HuH-7.5 (cell line): ENCODE results near the gene UTS2.

Source experiments
- DNase-seq: peaks from one replicate; pipeline ENCODE4 v3.0.0; 2011; ENCODE audit warnings: low spot score

The UTS2 gene, protein sequence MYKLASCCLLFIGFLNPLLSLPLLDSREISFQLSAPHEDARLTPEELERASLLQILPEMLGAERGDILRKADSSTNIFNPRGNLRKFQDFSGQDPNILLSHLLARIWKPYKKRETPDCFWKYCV

DNA sequence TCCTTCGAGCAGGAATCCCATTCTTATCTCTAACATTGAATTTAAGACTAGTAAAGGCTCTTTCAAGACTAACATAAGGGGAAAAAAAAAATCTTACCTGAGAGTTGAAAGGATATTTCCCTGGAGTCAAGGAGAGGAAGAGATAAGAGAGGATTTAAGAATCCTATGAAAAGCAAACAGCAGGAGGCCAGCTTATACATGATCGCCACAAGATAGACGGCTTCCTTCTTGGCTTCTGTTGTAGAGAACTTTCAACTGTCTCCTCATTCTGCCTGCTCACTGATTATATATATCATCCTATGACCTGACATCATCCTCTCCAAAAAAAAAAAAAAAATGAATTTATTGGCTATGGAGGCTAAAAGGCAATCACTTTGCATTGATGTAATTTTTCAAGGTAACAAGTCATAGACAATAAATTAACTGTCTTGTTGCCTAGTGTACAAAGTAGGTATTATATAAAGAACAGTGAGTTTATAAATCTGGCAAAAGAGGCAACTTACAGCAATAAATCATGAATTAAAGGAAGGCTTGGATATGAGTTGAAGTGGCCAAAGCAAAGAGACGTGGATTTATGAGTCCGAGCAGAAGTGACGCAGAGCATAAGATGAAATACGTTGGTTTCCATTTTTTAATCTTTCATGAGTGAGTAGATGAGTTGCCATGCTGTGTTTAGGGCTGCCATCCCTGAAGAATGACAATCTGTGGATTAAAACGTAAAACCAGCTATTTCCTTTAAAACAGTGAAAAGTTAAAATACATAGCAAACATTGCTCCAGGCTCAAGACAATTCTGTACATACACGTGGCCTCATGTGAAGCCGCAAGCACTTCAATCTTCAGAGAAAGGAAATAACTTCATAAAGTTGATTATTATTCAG lies at the start of gene UTS2:
Gene UTS2 (minus strand): TSS at position 262 of the 880 bp plus-strand sequence. CDS start 62 bp downstream, at position 200.
- no peak for DNase-seq

DNA sequence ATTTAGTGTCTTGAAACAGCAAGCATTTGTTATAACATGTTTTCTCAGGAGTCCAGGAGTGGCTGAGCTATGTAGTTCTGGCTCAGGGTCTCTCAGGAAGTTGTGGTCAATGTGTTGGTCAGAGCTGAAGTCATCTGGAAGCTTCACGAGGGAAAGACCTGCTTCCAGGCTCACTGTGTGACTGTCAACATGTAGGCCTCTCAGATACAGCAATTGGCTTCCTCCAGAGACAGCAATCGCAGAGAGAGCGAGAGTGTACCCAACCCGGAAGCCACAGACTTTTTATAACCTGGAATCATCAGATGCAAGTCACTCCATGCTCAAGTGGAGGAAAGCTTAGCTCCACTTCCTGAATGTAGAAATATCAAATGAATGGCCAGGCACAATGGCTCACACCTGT lies 46.9 kb upstream of the UTS2 start:
- no peak for DNase-seq

DNA sequence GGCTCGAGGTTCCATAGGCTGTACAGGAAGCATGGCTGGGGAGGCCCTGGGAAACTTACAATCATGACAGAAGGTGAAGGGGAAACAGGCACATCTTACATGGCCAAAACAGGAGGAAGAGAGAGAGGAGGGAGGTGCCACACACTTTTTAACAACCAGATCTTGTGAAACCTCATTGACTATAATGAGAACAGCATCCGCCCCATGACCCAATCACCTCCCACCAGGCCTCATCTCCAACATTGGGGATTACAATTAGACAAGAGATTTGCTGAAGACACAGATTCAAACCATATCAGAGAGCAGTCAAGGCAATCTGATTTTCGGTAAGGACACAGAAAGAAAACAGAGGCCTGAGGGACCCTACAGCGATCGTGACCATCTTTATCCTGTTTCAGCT lies 46.1 kb upstream of the UTS2 start:
- DNase-seq = no peak

DNA sequence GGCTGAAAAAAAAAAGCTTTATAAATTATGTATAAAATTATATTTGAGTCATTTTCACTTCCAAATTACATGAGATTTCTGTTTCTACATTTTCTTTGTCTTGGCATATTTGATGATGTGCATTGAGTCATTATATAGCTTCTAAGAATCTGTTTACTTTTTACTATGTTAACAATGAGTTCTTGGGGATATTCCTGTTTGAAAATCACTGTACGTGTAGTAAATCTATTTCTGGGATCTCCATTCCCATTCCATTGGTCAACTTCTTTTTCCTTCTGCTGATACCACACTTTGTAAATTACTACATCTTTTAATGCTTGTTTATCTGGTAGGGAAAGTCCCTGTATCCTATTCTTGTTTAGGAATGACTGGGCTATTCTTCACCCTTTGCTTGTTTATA lies 44.1 kb upstream of the UTS2 start:
- DNase-seq = no peak

DNA sequence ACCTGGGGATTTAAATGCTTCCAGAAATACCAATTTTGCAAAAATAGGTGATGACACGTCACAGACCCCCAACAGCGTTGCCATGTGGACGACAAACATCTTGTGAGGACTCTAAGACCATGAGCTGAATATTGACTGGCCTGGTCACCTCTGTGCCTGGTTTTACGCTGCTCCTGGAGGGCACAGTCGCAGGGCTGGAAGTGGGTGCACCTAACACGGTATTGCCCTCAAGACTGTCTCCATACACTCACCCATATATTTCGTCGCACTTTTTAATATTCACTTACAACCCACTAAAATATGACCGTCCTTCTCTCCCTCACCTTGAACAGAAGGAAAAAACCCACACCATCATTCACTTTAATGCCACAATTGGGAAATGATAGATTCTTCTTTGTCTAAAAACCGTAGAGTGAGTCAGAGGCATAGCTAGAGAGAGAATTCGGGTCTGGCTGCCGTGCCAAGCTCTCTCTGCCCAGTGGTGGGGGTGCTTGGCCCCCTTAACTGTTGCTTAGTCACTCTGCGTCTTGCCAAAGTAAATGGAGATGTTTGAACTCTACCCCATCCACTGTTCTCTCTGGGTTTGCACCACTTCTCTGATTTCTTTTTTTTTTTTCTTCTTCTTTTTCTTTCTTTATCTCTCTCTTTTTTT lies 40.8 kb upstream of the UTS2 start:
- DNase-seq = no peak

DNA sequence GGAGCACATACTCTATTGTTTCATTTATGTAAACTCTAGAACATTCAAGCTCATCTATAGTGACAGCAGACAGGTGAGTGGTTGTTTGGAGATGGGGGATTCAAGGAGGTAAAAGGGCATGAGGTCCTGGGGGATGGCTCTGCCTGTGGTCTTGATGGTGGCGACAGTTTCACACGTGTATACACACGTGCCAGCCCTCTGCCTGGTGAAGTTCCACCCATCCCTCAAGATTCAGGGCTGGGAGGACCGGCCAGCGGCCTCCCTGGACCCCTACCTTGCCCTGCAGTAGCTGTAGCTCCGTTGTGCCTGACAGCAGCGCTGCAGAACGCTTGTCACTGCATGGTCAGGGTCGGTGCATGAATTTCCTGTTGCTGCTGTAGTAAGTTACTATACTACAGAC lies 38.9 kb upstream of the UTS2 start:
- DNase-seq = no peak

DNA sequence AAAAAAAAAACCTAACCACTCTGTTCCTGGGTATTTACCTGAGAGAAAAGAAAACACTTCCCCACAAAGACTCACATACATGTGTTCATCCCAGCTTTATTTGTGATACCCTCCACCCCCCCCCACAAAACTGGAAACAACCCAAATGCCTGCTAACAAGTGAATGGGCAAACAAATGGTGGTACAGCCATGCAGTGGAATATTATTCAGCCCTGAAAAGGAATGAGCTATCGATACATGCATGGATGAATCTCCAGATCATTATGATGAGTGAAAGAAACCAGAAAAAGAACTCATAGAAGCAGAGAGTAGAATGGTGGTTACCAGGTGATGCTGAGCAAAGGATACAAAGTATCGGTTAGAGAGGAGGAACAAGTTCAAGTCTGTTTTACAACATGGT lies 38.0 kb upstream of the UTS2 start:
- DNase-seq = no peak

DNA sequence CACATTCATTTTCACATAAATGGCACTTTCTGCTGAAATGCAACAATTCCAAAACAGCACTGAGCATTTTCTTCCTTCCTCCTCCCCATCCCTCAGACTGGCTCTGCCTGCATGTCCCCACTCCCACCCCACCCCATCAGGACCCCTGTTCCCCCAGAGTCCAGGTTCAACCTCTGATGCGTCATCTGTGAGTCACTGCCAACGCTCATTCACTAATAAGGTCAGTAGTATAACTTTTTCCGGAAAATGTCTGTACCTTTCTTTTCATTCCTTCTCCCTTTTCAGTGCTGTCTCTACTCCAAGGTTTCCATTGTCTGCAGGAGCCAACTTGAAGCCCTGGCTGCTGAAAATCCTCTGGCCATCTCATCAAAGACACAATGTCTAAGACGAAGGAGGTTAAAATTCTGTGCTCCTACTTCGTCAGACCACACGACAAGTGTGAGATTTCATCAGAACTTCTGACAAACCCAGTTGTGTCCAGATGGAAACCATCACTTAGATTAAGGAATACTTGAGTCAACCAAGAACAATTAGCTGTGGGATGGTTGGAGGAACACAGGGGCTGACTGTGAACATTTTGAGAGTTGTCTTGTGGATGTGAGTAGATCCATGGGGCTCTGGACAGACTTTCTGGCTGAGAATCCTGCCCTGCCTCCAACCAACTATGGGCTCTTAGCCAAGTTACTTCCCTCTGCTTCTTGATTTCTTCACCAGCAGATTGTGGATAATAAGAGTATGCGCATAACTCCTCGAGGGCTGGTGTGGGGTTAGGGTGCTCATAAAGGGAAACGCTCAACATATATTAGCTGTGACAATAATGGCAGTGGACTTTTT lies 35.6 kb upstream of the UTS2 start:
- DNase-seq = no peak

DNA sequence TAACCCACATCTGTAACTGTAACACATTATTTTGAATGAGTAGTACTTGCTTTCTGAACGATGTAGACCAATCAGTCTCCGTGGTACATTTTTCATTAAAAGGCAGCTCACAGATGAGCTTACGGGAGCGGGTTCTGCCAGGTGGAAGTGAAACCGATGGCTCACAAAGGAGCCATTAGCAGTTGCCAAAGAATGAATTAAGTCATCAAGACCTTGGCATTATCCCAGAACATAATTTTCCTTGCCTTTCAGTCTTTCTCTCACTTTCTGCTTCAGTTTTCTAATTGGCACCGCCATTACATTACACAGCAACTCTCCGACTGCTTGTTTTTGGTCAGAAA lies 33.5 kb upstream of the UTS2 start:
- DNase-seq = no peak

DNA sequence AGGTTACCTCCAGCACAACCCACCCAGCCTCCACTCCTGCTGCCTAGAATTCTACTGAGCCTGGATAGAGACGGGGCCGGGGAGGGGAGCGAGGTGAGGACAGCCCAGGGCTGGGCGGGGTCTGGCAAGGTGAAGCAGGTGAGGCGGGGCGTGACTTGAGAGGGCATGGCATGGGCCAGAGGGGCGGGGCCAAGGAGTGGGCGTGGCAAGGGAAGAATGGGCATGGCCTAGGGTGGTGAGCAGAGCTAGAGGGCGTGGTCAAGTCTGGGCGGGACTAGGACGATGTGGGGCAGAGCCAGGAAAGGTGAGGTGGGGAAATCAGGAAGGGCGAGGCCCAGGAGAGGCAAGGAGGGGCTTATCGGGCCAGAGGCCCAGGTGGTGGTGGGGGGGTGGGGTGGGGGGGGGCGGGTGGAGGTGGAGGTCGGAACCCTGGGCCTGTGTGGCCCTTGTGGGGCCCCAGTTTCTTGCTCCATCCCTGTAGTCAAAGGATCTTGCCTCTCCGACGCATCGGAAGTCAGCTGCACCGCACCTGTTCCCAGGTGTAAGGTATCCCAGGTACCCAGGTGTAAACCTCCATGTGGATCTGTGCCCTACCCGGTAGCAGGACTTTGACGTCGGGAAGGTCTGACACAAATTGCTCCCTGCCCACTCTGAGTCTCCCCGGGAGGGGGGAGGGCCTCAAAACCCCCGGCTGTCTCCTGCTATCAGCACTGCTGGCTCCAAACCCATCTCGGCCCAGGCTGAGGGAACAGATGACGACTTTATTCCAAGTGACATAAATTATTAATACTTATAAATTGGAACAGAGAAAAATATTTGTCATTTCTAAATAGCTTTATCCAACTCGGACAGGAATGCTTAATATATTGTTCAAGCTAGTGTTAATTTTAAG lies 32.9 kb upstream of the UTS2 start:
- no peak for DNase-seq

DNA sequence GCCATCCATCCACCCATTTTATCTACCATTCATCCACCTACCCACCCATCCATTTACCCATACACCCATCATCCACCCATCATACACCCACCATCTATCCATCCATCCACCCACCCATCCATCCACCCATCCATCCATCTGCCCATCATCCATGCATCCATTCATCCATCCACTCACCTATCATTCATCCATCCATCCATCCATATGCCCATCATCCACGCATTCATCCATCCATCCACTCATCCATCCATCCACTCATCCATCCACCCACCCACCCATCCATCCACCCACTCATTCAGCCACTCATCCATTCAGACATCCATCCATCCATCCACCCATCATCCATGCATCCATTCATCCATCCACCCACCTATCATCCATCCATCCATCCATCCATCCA lies 31.9 kb upstream of the UTS2 start:
- DNase-seq = no peak

DNA sequence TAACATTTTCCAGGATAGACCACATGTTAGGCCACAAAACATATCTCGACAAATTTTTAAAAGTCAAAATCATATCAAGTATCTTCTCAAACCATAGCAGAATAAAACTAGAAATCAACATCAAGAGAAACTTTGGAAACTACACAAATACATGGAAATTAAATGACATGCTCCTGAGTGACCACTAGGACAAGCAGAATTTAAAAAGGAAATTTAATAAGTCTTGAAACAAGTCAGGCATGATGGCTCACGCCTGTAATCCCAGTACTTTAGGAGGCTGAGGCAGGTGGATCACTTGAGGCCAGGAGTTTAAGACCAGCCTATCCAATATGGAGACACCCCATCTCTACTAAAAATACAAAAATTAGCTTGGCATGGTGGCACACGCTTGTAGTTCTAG lies 26.4 kb upstream of the UTS2 start:
- DNase-seq = no peak

DNA sequence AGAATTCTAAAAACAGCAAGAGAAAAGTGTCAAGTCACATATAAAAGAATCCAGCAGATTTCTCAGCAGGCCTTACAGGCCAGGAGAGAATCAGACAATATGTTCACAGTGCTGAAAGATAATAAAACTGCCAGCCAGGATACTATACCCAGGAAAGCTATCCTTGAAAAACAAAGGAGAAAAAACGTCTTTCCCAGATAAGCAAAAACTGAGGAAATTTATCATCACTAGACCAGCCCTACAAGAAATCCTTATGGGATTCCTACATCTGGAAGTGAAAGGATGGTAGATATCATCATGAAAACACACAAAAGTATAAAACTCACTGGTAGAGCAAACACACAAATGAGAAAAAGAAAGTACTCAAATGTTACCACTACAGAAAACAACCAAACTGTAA lies 25.2 kb upstream of the UTS2 start:
- DNase-seq = no peak

DNA sequence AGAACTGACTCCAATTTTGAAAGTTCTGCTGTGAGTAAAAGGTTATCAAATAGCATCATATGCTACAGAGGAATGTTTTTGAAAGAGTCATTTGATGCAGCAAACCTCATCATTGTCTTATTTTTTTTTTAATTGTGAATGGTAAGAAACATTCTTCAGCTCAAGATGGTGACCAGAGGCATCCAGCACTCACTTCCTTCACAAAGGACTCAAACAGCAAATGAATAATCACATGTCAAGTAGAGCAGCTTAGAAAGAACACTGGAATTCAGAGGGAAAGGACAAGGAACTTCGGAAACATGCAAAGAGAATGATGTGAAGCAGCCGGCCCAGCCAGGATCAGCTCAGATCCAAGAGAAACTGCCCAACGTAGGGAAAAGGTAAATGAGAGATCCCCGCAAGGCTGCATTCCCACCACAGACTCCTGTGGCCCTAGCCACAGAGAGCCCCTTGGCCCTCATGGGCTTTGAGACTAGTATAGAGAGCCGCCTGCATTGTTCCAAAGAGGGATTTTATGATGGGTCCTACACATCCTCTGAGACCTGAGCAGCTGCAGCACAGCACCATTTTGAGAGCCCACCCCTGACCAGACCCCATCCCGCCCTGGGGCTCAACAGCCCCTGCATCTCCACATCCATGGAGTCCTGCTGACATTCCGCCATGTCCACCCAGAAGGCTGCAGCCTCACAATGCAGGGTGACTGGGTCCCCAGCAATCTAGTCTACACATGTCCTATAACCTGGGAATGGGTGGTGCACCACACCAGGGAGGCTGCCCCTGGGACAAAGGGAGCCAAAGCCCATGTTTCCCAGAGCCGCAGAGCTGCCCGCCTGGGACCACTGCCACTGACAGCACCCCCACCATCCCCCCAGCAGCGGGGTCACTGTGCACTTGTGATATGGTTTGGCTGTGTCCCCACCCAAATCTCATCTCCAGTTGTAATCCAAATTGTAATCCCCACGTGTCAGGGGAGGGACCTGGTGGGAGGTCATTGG lies 21.2 kb upstream of the UTS2 start:
- DNase-seq = no peak

DNA sequence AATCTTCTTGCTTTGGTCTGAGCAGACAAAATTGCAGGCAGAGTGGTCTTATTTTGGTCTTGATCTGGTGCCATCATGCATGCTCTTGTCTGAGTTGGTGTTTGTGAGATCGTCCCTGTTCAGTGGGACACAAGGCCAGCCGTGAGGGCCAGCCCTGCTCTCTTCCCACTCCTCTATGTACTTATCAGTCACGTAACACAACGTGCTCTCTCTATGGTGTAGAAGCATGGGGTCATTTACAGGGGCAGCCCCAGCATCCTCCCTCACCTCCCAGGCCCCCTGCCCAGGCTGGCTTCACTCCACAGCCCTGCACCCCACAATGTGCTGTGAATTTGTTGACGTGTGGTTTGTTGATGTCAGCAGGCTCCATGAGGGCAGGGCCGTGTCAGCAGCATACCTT lies 18.3 kb upstream of the UTS2 start:
- DNase-seq = no peak

DNA sequence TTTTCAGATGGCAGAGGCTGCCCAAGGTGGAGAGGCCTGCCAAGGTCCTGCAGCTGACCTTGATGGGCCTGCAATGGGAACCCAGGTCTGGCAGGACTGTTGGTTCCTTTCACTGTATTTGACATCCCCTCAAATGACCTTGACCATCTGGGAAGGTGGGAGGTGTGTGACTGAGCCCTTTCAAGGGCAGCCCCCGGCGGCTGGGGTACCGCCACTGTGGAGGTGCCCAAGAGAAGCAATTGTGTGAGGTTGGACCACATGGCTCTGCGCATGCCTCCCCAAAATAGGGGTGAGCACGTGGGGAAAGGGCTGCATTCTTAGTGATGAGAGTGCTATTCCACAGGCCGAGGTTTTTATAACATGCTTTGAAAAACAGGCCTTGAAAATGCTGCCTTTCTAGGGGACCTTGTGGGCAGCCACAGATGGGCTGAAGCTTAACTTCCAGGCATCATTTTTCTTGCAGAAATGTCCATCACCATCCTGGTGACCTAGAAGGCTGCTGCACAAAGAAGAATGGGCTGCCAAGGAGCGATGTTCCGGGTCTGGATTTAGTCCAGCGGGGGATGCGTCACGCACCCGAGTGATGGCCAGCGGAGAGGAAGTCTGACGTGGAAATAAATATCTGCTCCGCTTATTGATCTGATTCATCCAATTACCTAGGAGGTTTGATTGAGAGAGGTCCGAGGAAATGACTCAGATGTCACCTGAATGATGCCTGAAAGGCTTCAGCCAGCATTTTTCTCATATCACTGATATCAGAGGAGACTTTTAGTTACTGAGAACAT lies 16.5 kb upstream of the UTS2 start:
- no peak for DNase-seq

DNA sequence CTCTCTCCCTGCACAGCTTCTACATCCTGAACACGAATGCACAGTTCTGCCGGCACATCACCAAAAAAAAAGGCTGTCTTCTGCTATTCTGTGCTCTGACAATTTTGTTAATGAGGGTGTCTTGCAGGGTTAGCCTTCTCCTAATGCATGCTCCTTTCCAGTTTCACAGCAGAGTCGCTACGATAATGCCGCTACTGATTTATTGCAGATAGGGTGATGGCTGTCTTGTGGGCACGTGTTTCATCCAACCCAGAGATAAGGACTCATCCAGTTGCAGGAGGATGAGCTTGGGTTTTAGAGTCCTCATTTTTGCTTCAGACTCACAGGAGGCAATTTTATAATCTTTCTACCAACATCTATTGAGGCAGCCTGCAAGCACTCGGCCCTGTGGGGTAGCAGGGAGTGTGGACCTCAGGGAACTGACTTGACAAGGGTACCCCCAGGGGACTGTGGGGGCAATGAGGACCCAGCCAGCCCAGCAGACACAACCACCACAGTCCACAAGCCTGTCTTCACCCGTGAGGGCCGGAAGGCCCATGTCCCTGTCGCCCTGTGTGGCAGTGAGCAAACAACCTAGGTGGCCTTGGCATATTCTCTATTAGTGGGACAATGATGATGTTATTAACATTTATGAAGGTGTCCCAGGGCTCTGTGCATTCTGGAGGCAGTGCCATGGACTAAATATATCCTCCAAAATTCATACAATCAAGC lies 15.4 kb upstream of the UTS2 start:
- DNase-seq = no peak

DNA sequence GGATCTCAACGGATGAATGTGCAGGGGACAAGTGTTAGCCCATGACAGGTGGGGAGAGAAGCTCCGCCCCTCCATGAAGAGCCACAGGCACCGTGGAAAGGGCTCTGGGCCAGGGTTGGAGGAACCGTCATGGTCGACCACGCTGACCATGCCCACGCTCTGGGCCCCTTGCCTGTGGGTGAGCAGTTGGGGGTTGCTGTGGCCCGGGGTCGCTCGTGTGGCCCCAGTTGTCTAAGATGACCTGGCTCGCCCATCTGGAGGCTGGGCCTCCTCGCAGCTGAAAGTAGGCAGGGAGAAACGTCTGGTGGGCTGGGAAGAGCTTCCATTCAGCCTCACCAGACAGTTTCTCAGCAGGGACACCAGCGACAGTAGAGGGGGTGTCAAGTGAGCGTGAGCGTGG lies 13.1 kb upstream of the UTS2 start:
- no peak for DNase-seq

DNA sequence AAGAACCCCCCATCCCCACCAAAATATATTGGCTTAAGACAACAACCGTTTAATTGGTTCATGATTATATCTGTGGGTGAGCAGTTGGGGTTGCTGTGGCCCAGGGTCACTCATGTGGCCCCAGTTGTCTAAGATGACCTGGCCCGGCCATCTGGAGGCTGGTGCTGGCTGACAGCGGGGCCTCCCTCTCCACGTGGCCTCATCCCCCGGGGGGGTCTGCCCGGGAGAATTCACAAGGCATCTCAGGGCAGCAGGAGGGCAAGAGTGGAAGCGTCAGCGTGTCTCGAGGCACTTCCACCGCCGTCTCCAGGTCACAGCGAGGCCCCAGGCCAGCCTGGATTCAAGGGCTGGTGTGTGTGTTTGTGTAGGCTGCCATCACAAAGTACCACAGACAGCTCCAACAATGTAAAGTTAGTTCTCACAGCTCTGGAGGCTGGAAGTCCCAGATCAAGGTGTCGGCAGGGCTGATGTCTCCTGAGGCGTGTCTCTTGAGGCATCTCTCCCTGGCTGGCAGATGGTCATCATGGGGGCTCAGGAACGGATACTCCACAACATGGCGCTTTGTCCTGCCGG lies 11.0 kb upstream of the UTS2 start:
- DNase-seq = no peak
